Measurements from ENCODE around the gene IFNGR2. TPM values are rescaled to one million over a fixed set of nuclear protein-coding genes. Genes with fewer than 3 reads are reported as not detected.
A peak's percentile ranks its signal among the peaks of the same experiment; 100 is the strongest.

Gene IFNGR2
- total and polyA plus RNA-seq, 2 of the 13 experiments (the other 11 are each of a cell fraction or from before 2014, with no cell fraction given): 61.3 to 117 TPM

DNA sequence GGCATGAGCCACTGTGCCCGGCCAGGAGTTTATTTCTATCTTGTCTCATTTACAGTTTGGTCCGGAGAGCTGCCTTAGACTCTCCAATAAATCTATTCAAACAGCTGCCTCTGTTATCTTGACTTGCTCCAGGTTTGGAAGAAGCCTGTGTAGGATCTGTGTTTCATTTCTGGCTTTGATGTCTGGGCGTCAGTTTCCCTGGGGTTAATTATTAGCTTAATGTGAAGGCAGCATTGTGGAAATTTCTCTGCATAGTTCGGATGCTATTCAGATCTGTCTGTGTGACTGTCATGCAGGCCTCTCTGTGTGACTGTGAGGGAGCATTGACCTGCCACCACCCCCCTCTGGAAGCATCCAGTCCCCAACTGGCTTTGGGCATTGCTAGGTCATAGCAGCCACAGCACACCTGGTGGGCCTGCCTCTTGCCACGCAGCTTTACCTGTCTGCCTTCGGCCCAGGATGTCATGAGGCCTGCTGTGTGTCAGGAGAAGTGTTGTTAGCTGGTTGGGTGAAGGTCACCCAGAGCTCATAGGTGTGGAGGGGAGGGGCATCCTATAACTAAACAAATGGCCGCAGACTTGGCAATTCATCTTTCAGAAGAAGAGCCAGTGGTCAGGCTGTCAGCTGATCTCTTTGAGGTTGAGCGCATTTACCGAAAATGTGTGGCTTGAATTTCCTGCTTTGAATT lies 9.8 kb downstream of the IFNGR2 start (continued):
- TF ChIP-seq POLR2G (IDR thresholded peaks at IDR 0.05; ENCODE audit: low read depth, low read length): peak; percentile 65
- TF ChIP-seq ZNF607 (CRISPR knock-in tag; IDR thresholded peaks at IDR 0.05; ENCODE audit: borderline replicate concordance): no peak
- TF ChIP-seq ONECUT2 (CRISPR knock-in tag; IDR thresholded peaks at IDR 0.05): no peak
- TF ChIP-seq NFE2L1 (CRISPR knock-in tag; IDR thresholded peaks at IDR 0.05; ENCODE audit: borderline replicate concordance): no peak
- no peak for TF ChIP-seq ZNF3 (CRISPR knock-in tag; IDR thresholded peaks at IDR 0.05)
- TF ChIP-seq, protein P1, sequence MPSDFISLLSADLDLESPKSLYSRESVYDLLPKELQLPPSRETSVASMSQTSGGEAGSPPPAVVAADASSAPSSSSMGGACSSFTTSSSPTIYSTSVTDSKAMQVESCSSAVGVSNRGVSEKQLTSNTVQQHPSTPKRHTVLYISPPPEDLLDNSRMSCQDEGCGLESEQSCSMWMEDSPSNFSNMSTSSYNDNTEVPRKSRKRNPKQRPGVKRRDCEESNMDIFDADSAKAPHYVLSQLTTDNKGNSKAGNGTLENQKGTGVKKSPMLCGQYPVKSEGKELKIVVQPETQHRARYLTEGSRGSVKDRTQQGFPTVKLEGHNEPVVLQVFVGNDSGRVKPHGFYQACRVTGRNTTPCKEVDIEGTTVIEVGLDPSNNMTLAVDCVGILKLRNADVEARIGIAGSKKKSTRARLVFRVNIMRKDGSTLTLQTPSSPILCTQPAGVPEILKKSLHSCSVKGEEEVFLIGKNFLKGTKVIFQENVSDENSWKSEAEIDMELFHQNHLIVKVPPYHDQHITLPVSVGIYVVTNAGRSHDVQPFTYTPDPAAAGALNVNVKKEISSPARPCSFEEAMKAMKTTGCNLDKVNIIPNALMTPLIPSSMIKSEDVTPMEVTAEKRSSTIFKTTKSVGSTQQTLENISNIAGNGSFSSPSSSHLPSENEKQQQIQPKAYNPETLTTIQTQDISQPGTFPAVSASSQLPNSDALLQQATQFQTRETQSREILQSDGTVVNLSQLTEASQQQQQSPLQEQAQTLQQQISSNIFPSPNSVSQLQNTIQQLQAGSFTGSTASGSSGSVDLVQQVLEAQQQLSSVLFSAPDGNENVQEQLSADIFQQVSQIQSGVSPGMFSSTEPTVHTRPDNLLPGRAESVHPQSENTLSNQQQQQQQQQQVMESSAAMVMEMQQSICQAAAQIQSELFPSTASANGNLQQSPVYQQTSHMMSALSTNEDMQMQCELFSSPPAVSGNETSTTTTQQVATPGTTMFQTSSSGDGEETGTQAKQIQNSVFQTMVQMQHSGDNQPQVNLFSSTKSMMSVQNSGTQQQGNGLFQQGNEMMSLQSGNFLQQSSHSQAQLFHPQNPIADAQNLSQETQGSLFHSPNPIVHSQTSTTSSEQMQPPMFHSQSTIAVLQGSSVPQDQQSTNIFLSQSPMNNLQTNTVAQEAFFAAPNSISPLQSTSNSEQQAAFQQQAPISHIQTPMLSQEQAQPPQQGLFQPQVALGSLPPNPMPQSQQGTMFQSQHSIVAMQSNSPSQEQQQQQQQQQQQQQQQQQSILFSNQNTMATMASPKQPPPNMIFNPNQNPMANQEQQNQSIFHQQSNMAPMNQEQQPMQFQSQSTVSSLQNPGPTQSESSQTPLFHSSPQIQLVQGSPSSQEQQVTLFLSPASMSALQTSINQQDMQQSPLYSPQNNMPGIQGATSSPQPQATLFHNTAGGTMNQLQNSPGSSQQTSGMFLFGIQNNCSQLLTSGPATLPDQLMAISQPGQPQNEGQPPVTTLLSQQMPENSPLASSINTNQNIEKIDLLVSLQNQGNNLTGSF (CRISPR knock-in tag; IDR thresholded peaks at IDR 0.05): no peak
- TF ChIP-seq ZNF562 (CRISPR knock-in tag; IDR thresholded peaks at IDR 0.05; ENCODE audit: borderline replicate concordance): no peak
- TF ChIP-seq CREB1 (IDR thresholded peaks at IDR 0.05): no peak
- TF ChIP-seq CREB1 (CRISPR knock-in tag; IDR thresholded peaks at IDR 0.05): peak; percentile 69
- TF ChIP-seq, protein P2, sequence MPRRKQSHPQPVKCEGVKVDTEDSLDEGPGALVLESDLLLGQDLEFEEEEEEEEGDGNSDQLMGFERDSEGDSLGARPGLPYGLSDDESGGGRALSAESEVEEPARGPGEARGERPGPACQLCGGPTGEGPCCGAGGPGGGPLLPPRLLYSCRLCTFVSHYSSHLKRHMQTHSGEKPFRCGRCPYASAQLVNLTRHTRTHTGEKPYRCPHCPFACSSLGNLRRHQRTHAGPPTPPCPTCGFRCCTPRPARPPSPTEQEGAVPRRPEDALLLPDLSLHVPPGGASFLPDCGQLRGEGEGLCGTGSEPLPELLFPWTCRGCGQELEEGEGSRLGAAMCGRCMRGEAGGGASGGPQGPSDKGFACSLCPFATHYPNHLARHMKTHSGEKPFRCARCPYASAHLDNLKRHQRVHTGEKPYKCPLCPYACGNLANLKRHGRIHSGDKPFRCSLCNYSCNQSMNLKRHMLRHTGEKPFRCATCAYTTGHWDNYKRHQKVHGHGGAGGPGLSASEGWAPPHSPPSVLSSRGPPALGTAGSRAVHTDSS (CRISPR knock-in tag; conservative IDR thresholded peaks at IDR 0.05): no peak
- no peak for TF ChIP-seq DNMT3B (CRISPR knock-in tag; conservative IDR thresholded peaks at IDR 0.05)
- no peak for TF ChIP-seq FOXA1 (IDR thresholded peaks at IDR 0.05)
- 0 out of 2 replicates have a peak, but pooled peaks have one; percentile 23 for TF ChIP-seq FOXA1 (CRISPR knock-in tag; IDR thresholded peaks at IDR 0.05)
- TF ChIP-seq PRPF4 (IDR thresholded peaks at IDR 0.05; ENCODE audit: low read depth, low read length, poor library complexity, severe bottlenecking): no peak
- no peak for TF ChIP-seq GZF1 (CRISPR knock-in tag; IDR thresholded peaks at IDR 0.05)
- TF ChIP-seq, protein P3, sequence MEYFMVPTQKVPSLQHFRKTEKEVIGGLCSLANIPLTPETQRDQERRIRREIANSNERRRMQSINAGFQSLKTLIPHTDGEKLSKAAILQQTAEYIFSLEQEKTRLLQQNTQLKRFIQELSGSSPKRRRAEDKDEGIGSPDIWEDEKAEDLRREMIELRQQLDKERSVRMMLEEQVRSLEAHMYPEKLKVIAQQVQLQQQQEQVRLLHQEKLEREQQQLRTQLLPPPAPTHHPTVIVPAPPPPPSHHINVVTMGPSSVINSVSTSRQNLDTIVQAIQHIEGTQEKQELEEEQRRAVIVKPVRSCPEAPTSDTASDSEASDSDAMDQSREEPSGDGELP (IDR thresholded peaks at IDR 0.05; ENCODE audit: borderline replicate concordance, low read depth): peak; percentile 96
- no peak for TF ChIP-seq ZNF235 (CRISPR knock-in tag; IDR thresholded peaks at IDR 0.05; ENCODE audit: borderline replicate concordance)
- no peak; the same call in 1 of the 2 replicates for TF ChIP-seq KDM1A (CRISPR knock-in tag; IDR thresholded peaks at IDR 0.05)
- no peak for TF ChIP-seq SUZ12 (IDR thresholded peaks at IDR 0.05; ENCODE audit: low read depth, low read length)
- TF ChIP-seq TGIF2 (CRISPR knock-in tag; IDR thresholded peaks at IDR 0.05): peak; percentile 81
- TF ChIP-seq ARNT (IDR thresholded peaks at IDR 0.05): no peak
- no peak for TF ChIP-seq NPAS2 (CRISPR knock-in tag; IDR thresholded peaks at IDR 0.05; ENCODE audit: borderline replicate concordance)
- TF ChIP-seq HOXA3 (CRISPR knock-in tag; IDR thresholded peaks at IDR 0.05): peak; percentile 70
- TF ChIP-seq, protein P4, sequence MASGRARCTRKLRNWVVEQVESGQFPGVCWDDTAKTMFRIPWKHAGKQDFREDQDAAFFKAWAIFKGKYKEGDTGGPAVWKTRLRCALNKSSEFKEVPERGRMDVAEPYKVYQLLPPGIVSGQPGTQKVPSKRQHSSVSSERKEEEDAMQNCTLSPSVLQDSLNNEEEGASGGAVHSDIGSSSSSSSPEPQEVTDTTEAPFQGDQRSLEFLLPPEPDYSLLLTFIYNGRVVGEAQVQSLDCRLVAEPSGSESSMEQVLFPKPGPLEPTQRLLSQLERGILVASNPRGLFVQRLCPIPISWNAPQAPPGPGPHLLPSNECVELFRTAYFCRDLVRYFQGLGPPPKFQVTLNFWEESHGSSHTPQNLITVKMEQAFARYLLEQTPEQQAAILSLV (CRISPR knock-in tag; IDR thresholded peaks at IDR 0.05; ENCODE audit: borderline replicate concordance): no peak

Measured in HepG2 (cell line).